Left ventricle myocardium inferior (tissue), 1 donor: ENCODE results near the gene FGF1. TPM values are rescaled to one million over a fixed set of nuclear protein-coding genes. Genes with fewer than 3 reads are reported as not detected.

Experiments
- DNase-seq: peaks from one replicate; pipeline ENCODE4 v3.0.0-alpha.2; 2020
- H3K27ac ChIP-seq: fragments of 200-600 bp; replicated peaks from 2 replicates; pipeline ENCODE4 v1.8.0; 2021
- H3K27me3 ChIP-seq: fragments of 200-600 bp; 2 replicates; pipeline ENCODE4 v1.8.0; 2021; ENCODE audit warnings: low read depth
- H3K36me3 ChIP-seq: fragments of 200-600 bp; 2 replicates; pipeline ENCODE4 v1.8.0; 2021
- H3K4me1 ChIP-seq: fragments of 200-600 bp; 2 replicates; pipeline ENCODE4 v1.8.0; 2021
- H3K4me3 ChIP-seq: fragments of 200-600 bp; 2 replicates; pipeline ENCODE4 v1.8.0; 2021; ENCODE audit warnings: mild to moderate bottlenecking, moderate library complexity
- H3K9me3 ChIP-seq: fragments of 200-600 bp; replicated peaks from 2 replicates; pipeline ENCODE4 v1.8.0; 2021
- intact Hi-C: fragments of 100-400 bp; cut with micrococcal nuclease; formaldehyde crosslinking; loops from one replicate; pipeline ENCODE4 v1.11.0; 2022
- total RNA-seq: library from RNA; stranded (reverse); fragmentation: NEBNext Ultra II Directional; extraction: Animal tissue kit (Norgen Biotek cat#: 25700); gene quantifications from one replicate; pipeline ENCODE4 v1.2.1, GENCODE V29; 2021
- TF ChIP-seq, protein P1 (sequence below): fragments of 200-600 bp; IDR thresholded peaks from 2 replicates; pipeline ENCODE4 v1.8.0; 2021; ENCODE audit warnings: antibody characterized with exemption, mild to moderate bottlenecking, borderline replicate concordance
- donor health status: DM: no; HTN: yes; CAD: no; lungs with severe emphysema.

FGF1 gene
- total RNA-seq, 1 donor from 2014 or later, result 59.9 TPM

GRCh38 chr5:142680605-142681259, 5.2 kb downstream of the FGF1 start:
- no peak overlapping the region for H3K27ac ChIP-seq
- intact Hi-C loops, result no loop called here
- no peak for DNase-seq
- H3K4me3 ChIP-seq, result no peak overlapping the region
- TF ChIP-seq, protein P1, sequence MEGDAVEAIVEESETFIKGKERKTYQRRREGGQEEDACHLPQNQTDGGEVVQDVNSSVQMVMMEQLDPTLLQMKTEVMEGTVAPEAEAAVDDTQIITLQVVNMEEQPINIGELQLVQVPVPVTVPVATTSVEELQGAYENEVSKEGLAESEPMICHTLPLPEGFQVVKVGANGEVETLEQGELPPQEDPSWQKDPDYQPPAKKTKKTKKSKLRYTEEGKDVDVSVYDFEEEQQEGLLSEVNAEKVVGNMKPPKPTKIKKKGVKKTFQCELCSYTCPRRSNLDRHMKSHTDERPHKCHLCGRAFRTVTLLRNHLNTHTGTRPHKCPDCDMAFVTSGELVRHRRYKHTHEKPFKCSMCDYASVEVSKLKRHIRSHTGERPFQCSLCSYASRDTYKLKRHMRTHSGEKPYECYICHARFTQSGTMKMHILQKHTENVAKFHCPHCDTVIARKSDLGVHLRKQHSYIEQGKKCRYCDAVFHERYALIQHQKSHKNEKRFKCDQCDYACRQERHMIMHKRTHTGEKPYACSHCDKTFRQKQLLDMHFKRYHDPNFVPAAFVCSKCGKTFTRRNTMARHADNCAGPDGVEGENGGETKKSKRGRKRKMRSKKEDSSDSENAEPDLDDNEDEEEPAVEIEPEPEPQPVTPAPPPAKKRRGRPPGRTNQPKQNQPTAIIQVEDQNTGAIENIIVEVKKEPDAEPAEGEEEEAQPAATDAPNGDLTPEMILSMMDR, result no peak
- H3K9me3 ChIP-seq, result no peaks in the 10 kb centered on the region
- peaks cover 6% of the 10 kb centered on the region for H3K36me3 ChIP-seq
- H3K4me1 ChIP-seq, result peaks cover 59% of the 10 kb centered on the region
- H3K27me3 ChIP-seq, result no peaks in the 10 kb centered on the region

DNA sequence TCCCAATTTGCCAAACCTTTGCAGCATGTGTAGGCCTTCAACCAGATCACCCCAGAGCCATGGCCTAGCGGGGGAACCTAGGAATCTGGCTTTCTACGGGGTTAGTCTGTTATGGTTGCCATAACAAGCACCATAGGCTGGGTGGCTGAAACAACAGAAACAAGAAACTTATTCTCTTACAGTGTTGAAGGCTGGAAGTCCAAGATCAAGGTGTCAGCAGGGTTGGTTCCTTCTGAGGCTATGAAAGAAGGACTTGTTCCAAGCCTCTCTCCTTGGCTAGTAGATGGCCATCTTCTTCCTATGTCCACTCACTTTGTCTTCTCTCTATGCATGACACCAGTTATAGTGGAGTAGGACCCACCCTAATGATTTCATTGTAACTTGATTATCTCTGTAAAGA, 6.1 kb downstream of the FGF1 start:
- Histone ChIP-seq H3K4me3 (no peak overlapping the region), H3K9me3 (no peaks in the 10 kb centered on the region), H3K27me3 (no peaks in the 10 kb centered on the region), H3K36me3 (peaks cover 6% of the 10 kb centered on the region), H3K27ac (no peak overlapping the region), H3K4me1 (peaks cover 59% of the 10 kb centered on the region)
- intact Hi-C loops, result no loop called here
- DNase-seq, result no peak
- TF ChIP-seq, protein P1, result no peak

- peaks cover 59% of the 10 kb centered on the region for H3K4me1 ChIP-seq
- H3K9me3 ChIP-seq, result no peaks in the 10 kb centered on the region
- TF ChIP-seq, protein P1, result no peak
- intact Hi-C loops, result no loop called here
- peaks cover 6% of the 10 kb centered on the region for H3K36me3 ChIP-seq
- DNase-seq, result no peak
- no peak overlapping the region for H3K4me3 ChIP-seq
- no peaks in the 10 kb centered on the region for H3K27me3 ChIP-seq
- no peak overlapping the region for H3K27ac ChIP-seq
These were observed 7.4 kb downstream of the FGF1 start for GRCh38 chr5:142678529-142678928.

DNA sequence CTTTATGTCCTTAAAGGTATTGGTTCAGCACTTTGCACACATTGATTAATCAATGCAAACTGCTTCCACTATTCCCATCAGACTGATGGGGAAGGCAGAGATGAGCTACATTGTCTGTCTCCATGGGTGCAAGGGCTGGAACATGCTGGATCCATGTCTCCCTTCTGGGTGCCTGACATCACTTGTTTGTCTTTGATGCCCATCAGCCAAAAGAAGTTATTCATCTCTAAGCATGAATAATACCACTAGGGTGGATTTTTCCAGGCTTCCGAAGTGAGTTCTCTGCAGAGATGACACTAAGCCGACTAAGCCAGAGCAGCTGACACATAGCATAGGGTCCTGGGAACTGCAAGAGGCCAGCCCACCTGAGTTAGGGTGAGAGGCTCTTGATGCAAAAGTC, 8.7 kb downstream of the FGF1 start:
- H3K4me3 ChIP-seq, result no peak overlapping the region
- intact Hi-C loops, result no loop called here
- peaks cover 49% of the 10 kb centered on the region for H3K4me1 ChIP-seq
- no peak for DNase-seq
- TF ChIP-seq, protein P1, result no peak
- H3K9me3 ChIP-seq, result no peaks in the 10 kb centered on the region
- H3K36me3 ChIP-seq, result peaks cover 11% of the 10 kb centered on the region
- H3K27ac ChIP-seq, result no peak overlapping the region
- H3K27me3 ChIP-seq, result no peaks in the 10 kb centered on the region

DNA sequence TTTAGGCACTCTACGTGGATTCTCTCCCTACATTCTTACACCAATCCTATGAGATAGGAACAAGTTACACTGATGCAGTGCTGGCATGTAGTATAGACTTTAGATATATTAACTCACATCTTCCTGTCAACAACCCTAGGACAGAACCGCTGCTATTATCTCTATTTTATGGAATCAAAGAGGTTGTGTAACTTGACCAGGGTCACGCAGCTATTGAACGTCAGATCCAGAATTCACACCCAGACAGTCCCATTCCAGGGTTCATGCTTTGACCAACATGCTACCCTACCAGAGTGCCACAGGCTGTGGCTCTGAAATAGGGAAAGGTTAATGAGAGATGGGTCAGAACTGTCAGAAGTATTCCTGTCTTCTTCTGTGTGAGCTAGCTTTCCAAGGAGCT, 9.6 kb downstream of the FGF1 start:
- Histone ChIP-seq H3K9me3 (no peaks in the 10 kb centered on the region), H3K27ac (no peak overlapping the region), H3K36me3 (peaks cover 11% of the 10 kb centered on the region), H3K4me1 (peaks cover 49% of the 10 kb centered on the region), H3K4me3 (no peak overlapping the region), H3K27me3 (no peaks in the 10 kb centered on the region)
- intact Hi-C loops, result no loop called here
- no peak for DNase-seq
- TF ChIP-seq, protein P1, result no peak
